ENCODE data around the gene ZDHHC22.

- no peak for TF ChIP-seq CTCF (IDR thresholded peaks at IDR 0.05)
- no peak for TF ChIP-seq EP300 (IDR thresholded peaks at IDR 0.05)
Observed at GRCh38 chr14:77189479-77189878, 47.9 kb upstream of the ZDHHC22 start.

Data from stomach (tissue), 4 donors.